ENCODE measurements around the gene ADCY9.

The ADCY9 gene

DNA sequence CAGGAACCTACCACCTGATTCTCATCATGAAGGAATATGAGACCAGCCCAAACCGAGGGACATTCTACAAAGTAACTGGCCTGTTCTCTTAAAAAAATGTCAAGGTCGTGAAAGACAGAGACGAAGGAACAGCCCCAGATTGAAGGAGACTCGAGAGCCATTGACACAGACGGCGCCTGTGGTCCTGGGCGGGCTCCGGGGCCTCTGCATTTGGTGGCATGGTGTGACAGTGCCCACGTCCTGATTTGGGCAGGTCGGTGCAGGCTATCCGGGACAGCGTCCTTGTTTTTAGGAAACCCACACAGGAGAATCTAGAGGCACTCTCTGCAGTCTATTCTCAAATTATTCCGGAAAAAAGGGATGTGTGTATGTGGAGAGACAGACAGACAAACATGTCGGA is 64.1 kb downstream of the ADCY9 start:
- H3K79me1 ChIP-seq (replicated peaks; ENCODE audit: low read length, poor library complexity, severe bottlenecking), result peaks cover 10% of the 10 kb centered on the region
- WGBS, result 96% methylated on average over 13 of the region's 14 CpGs
- H3K14ac ChIP-seq (ENCODE audit: low read length in 2 of 2), result no peak overlapping the region

GRCh38 chr16:4051591-4051990 is 64.7 kb downstream of the ADCY9 start:
- Histone ChIP-seq H2AK5ac (ENCODE audit: low read length, severe bottlenecking) (no peak overlapping the region), H3K18ac (ENCODE audit: low read depth in 1 of 2, low read length in 2 of 2) (no peak overlapping the region)
- 98% methylated on average over 3 of the region's 3 CpGs for WGBS

More for the DNA sequence above, 64.1 kb downstream of the ADCY9 start:
- no peak overlapping the region for H2BK5ac ChIP-seq (ENCODE audit: low read depth, low read length, poor library complexity, severe bottlenecking)
- H3K27me3 ChIP-seq (ENCODE audit: control insufficient read depth in 1 of 2, insufficient read depth in 1 of 2, low read length in 2 of 2), result no peaks in the 10 kb centered on the region
- no peak overlapping the region for H3K4me3 ChIP-seq (ENCODE audit: insufficient read depth in 1 of 2, low read depth in 1 of 2, low read length in 2 of 2)
- no peak overlapping the region for H3K4ac ChIP-seq (ENCODE audit: low read depth in 1 of 2, low read length in 2 of 2)
- DNase-seq, result no peak
- H3K36me3 ChIP-seq (ENCODE audit: control insufficient read depth in 1 of 2, insufficient read depth in 2 of 2, low read depth in 1 of 2, low read length in 2 of 2), result no peaks in the 10 kb centered on the region
- no peak overlapping the region for H3K4me2 ChIP-seq (ENCODE audit: low read length, poor library complexity, severe bottlenecking)
- peak overlapping the region in 1 of 2 experiments; percentile 56 for H2BK12ac ChIP-seq (ENCODE audit: low read length in 2 of 2)
- no peak overlapping the region for H2BK120ac ChIP-seq (ENCODE audit: low read depth, low read length)
- H2AK5ac ChIP-seq (ENCODE audit: low read length, severe bottlenecking), result no peak overlapping the region
- H4K8ac ChIP-seq (ENCODE audit: low read length), result peak overlapping the region; percentile 72
- H2BK15ac ChIP-seq (ENCODE audit: low read depth, poor library complexity, severe bottlenecking), result no peak overlapping the region
- no peaks in the 10 kb centered on the region for H3K9me3 ChIP-seq (ENCODE audit: control insufficient read depth, low read length)
- H3K27ac ChIP-seq (ENCODE audit: low read length, poor library complexity, severe bottlenecking), result no peak overlapping the region
- H2AFZ ChIP-seq (ENCODE audit: low read depth, low read length), result no peak overlapping the region
- H3K23ac ChIP-seq (ENCODE audit: low read length in 2 of 2), result no peak overlapping the region
- H3K18ac ChIP-seq (ENCODE audit: low read depth in 1 of 2, low read length in 2 of 2), result peak overlapping the region in 1 of 2 experiments; percentile 21
- H3K9ac ChIP-seq (ENCODE audit: low read length), result no peak overlapping the region
- H4K91ac ChIP-seq (ENCODE audit: low read length), result no peak overlapping the region
- H3K4me1 ChIP-seq (ENCODE audit: control insufficient read depth, insufficient read depth, low read depth, low read length), result peaks cover 7% of the 10 kb centered on the region

GRCh38 chr16:4049031-4049430 is 67.2 kb downstream of the ADCY9 start:
- H2BK15ac ChIP-seq (ENCODE audit: low read depth, poor library complexity, severe bottlenecking), result no peak overlapping the region
- H2BK5ac ChIP-seq (ENCODE audit: low read depth, low read length, poor library complexity, severe bottlenecking), result no peak overlapping the region
- no peak overlapping the region for H3K9ac ChIP-seq (ENCODE audit: low read length)
- no peak overlapping the region for H2BK120ac ChIP-seq (ENCODE audit: low read depth, low read length)
- H2BK12ac ChIP-seq (ENCODE audit: low read length in 2 of 2), result no peak overlapping the region
- peaks cover 7% of the 10 kb centered on the region for H3K4me1 ChIP-seq (ENCODE audit: control insufficient read depth, insufficient read depth, low read depth, low read length)
- H3K9me3 ChIP-seq (ENCODE audit: control insufficient read depth, low read length), result no peaks in the 10 kb centered on the region
- no peak overlapping the region for H3K4ac ChIP-seq (ENCODE audit: low read depth in 1 of 2, low read length in 2 of 2)
- H3K36me3 ChIP-seq (ENCODE audit: control insufficient read depth in 1 of 2, insufficient read depth in 2 of 2, low read depth in 1 of 2, low read length in 2 of 2), result no peaks in the 10 kb centered on the region
- DNase-seq, result no peak
- no peak overlapping the region for H4K8ac ChIP-seq (ENCODE audit: low read length)
- no peak overlapping the region for H3K4me3 ChIP-seq (ENCODE audit: insufficient read depth in 1 of 2, low read depth in 1 of 2, low read length in 2 of 2)
- H2AFZ ChIP-seq (ENCODE audit: low read depth, low read length), result no peak overlapping the region
- no peak overlapping the region for H3K23ac ChIP-seq (ENCODE audit: low read length in 2 of 2)
- peaks cover 12% of the 10 kb centered on the region for H3K79me1 ChIP-seq (replicated peaks; ENCODE audit: low read length, poor library complexity, severe bottlenecking)
- WGBS, result 98% methylated on average over 8 of the region's 8 CpGs
- no peaks in the 10 kb centered on the region for H3K27me3 ChIP-seq (ENCODE audit: control insufficient read depth in 1 of 2, insufficient read depth in 1 of 2, low read length in 2 of 2)
- no peak overlapping the region for H2AK5ac ChIP-seq (ENCODE audit: low read length, severe bottlenecking)
- H3K4me2 ChIP-seq (ENCODE audit: low read length, poor library complexity, severe bottlenecking), result no peak overlapping the region
- H3K18ac ChIP-seq (ENCODE audit: low read depth in 1 of 2, low read length in 2 of 2), result no peak overlapping the region
- H3K27ac ChIP-seq (ENCODE audit: low read length, poor library complexity, severe bottlenecking), result no peak overlapping the region
- H3K14ac ChIP-seq (ENCODE audit: low read length in 2 of 2), result no peak overlapping the region
- no peak overlapping the region for H4K91ac ChIP-seq (ENCODE audit: low read length)

More at GRCh38 chr16:4051591-4051990, 64.7 kb downstream of the ADCY9 start:
- H3K79me1 ChIP-seq (replicated peaks; ENCODE audit: low read length, poor library complexity, severe bottlenecking), result peaks cover 10% of the 10 kb centered on the region
- no peak overlapping the region for H2BK15ac ChIP-seq (ENCODE audit: low read depth, poor library complexity, severe bottlenecking)
- H3K14ac ChIP-seq (ENCODE audit: low read length in 2 of 2), result no peak overlapping the region
- no peak for DNase-seq
- H3K36me3 ChIP-seq (ENCODE audit: control insufficient read depth in 1 of 2, insufficient read depth in 2 of 2, low read depth in 1 of 2, low read length in 2 of 2), result no peaks in the 10 kb centered on the region
- no peak overlapping the region for H2AFZ ChIP-seq (ENCODE audit: low read depth, low read length)
- H3K4me1 ChIP-seq (ENCODE audit: control insufficient read depth, insufficient read depth, low read depth, low read length), result peaks cover 7% of the 10 kb centered on the region
- no peak overlapping the region for H3K23ac ChIP-seq (ENCODE audit: low read length in 2 of 2)
- H2BK120ac ChIP-seq (ENCODE audit: low read depth, low read length), result no peak overlapping the region
- H3K4ac ChIP-seq (ENCODE audit: low read depth in 1 of 2, low read length in 2 of 2), result no peak overlapping the region
- no peak overlapping the region for H3K4me2 ChIP-seq (ENCODE audit: low read length, poor library complexity, severe bottlenecking)
- H4K8ac ChIP-seq (ENCODE audit: low read length), result no peak overlapping the region
- no peaks in the 10 kb centered on the region for H3K9me3 ChIP-seq (ENCODE audit: control insufficient read depth, low read length)
- H3K9ac ChIP-seq (ENCODE audit: low read length), result no peak overlapping the region
- H4K91ac ChIP-seq (ENCODE audit: low read length), result no peak overlapping the region
- no peaks in the 10 kb centered on the region for H3K27me3 ChIP-seq (ENCODE audit: control insufficient read depth in 1 of 2, insufficient read depth in 1 of 2, low read length in 2 of 2)
- no peak overlapping the region for H3K27ac ChIP-seq (ENCODE audit: low read length, poor library complexity, severe bottlenecking)
- H3K4me3 ChIP-seq (ENCODE audit: insufficient read depth in 1 of 2, low read depth in 1 of 2, low read length in 2 of 2), result no peak overlapping the region
- H2BK12ac ChIP-seq (ENCODE audit: low read length in 2 of 2), result no peak overlapping the region
- no peak overlapping the region for H2BK5ac ChIP-seq (ENCODE audit: low read depth, low read length, poor library complexity, severe bottlenecking)

- no peak overlapping the region for H2BK120ac ChIP-seq (ENCODE audit: low read depth, low read length)
- no peak overlapping the region for H2BK15ac ChIP-seq (ENCODE audit: low read depth, poor library complexity, severe bottlenecking)
- no peaks in the 10 kb centered on the region for H3K27me3 ChIP-seq (ENCODE audit: control insufficient read depth in 1 of 2, insufficient read depth in 1 of 2, low read length in 2 of 2)
- H3K18ac ChIP-seq (ENCODE audit: low read depth in 1 of 2, low read length in 2 of 2), result no peak overlapping the region
- no peak overlapping the region for H3K27ac ChIP-seq (ENCODE audit: low read length, poor library complexity, severe bottlenecking)
- no peak overlapping the region for H3K4me3 ChIP-seq (ENCODE audit: insufficient read depth in 1 of 2, low read depth in 1 of 2, low read length in 2 of 2)
- over 99% methylated on average over 9 of the region's 9 CpGs for WGBS
- H3K23ac ChIP-seq (ENCODE audit: low read length in 2 of 2), result no peak overlapping the region
- no peak overlapping the region for H2AFZ ChIP-seq (ENCODE audit: low read depth, low read length)
- H2BK12ac ChIP-seq (ENCODE audit: low read length in 2 of 2), result no peak overlapping the region
- no peak for DNase-seq
- H4K8ac ChIP-seq (ENCODE audit: low read length), result no peak overlapping the region
- H3K9ac ChIP-seq (ENCODE audit: low read length), result no peak overlapping the region
- H2AK5ac ChIP-seq (ENCODE audit: low read length, severe bottlenecking), result no peak overlapping the region
- no peak overlapping the region for H3K14ac ChIP-seq (ENCODE audit: low read length in 2 of 2)
- H3K36me3 ChIP-seq (ENCODE audit: control insufficient read depth in 1 of 2, insufficient read depth in 2 of 2, low read depth in 1 of 2, low read length in 2 of 2), result no peaks in the 10 kb centered on the region
- no peak overlapping the region for H2BK5ac ChIP-seq (ENCODE audit: low read depth, low read length, poor library complexity, severe bottlenecking)
- no peak overlapping the region for H3K4me2 ChIP-seq (ENCODE audit: low read length, poor library complexity, severe bottlenecking)
- no peak overlapping the region for H3K4ac ChIP-seq (ENCODE audit: low read depth in 1 of 2, low read length in 2 of 2)
- peaks cover 12% of the 10 kb centered on the region for H3K79me1 ChIP-seq (replicated peaks; ENCODE audit: low read length, poor library complexity, severe bottlenecking)
- H4K91ac ChIP-seq (ENCODE audit: low read length), result no peak overlapping the region
- H3K4me1 ChIP-seq (ENCODE audit: control insufficient read depth, insufficient read depth, low read depth, low read length), result peaks cover 3% of the 10 kb centered on the region
- H3K9me3 ChIP-seq (ENCODE audit: control insufficient read depth, low read length), result no peaks in the 10 kb centered on the region
Observed at GRCh38 chr16:4048481-4048880, 67.8 kb downstream of the ADCY9 start.
